DOHH2 (cell line): ENCODE data around the gene SAMD4A.

Experiments
- H3F3A ChIP-seq: fragments of 200-600 bp; sonication (generic), shearing (Covaris generic); 2 replicates; pipeline ENCODE4 v1.6.0; 2016; ENCODE audit warnings: antibody characterized with exemption, mild to moderate bottlenecking; ENCODE audit not compliant: control insufficient read depth, insufficient read depth
- H3K27ac ChIP-seq: fragments of 200-600 bp; sonication (generic); 2 replicates; pipeline ENCODE4 v1.5.1; 2014; ENCODE audit warnings: low read depth, mild to moderate bottlenecking, low read length, moderate library complexity
- H3K27me3 ChIP-seq: fragments of 200-600 bp; sonication (generic); 2 replicates; pipeline ENCODE4 v1.6.1; 2014; ENCODE audit warnings: mild to moderate bottlenecking, low read length, mixed read lengths; ENCODE audit not compliant: control insufficient read depth
- H3K36me3 ChIP-seq: fragments of 200-600 bp; sonication (generic); 2 replicates; pipeline ENCODE4 v1.6.1; 2014; ENCODE audit warnings: mild to moderate bottlenecking, low read length, moderate library complexity, mixed read lengths; ENCODE audit not compliant: control insufficient read depth
- H3K4me1 ChIP-seq: fragments of 200-600 bp; sonication (generic); 2 replicates; pipeline ENCODE4 v1.6.1; 2014; ENCODE audit warnings: mild to moderate bottlenecking, low read length, mixed read lengths; ENCODE audit not compliant: control insufficient read depth
- H3K4me2 ChIP-seq: fragments of 200-600 bp; sonication (generic); 2 replicates; pipeline ENCODE4 v1.6.0; 2014; ENCODE audit warnings: mild to moderate bottlenecking, low read length, moderate library complexity
- H3K4me3 ChIP-seq: fragments of 200-600 bp; sonication (generic); 2 replicates; pipeline ENCODE4 v1.5.1; 2014; ENCODE audit warnings: mild to moderate bottlenecking, low read length, mixed read lengths
- H3K79me2 ChIP-seq: fragments of 200-600 bp; sonication (generic); 2 replicates; pipeline ENCODE4 v1.6.1; 2014; ENCODE audit warnings: mild to moderate bottlenecking, low read length, mixed read lengths; ENCODE audit not compliant: control insufficient read depth
- H3K9me2 ChIP-seq: fragments of 200-600 bp; sonication (generic); replicated peaks from 2 replicates; pipeline ENCODE4 v1.6.1; 2014; ENCODE audit warnings: mild to moderate bottlenecking, low read length, mixed read lengths; ENCODE audit not compliant: control insufficient read depth
- H3K9me3 ChIP-seq: fragments of 200-600 bp; sonication (generic); 2 replicates; pipeline ENCODE4 v1.6.1; 2014; ENCODE audit warnings: antibody characterized with exemption, low read length, mixed read lengths; ENCODE audit not compliant: control insufficient read depth, insufficient read depth
- H4K20me1 ChIP-seq: fragments of 200-600 bp; sonication (generic); 2 replicates; pipeline ENCODE4 v1.6.0; 2014; ENCODE audit warnings: low read depth, mild to moderate bottlenecking, antibody characterized with exemption, low read length, moderate library complexity; ENCODE audit not compliant: control insufficient read depth, insufficient read depth
- EZH2phosphoT487 ChIP-seq: fragments of 200-600 bp; sonication (generic); IDR thresholded peaks from 2 replicates; pipeline ENCODE4 v1.6.1; 2017; ENCODE audit warnings: borderline replicate concordance, mild to moderate bottlenecking, antibody characterized with exemption, low read length, moderate library complexity, mixed read lengths
- TF ChIP-seq, protein P1 (sequence below): fragments of 200-600 bp; sonication (generic); IDR thresholded peaks from one replicate; pipeline ENCODE4 v1.5.1; 2014; ENCODE audit warnings: antibody characterized with exemption, mild to moderate bottlenecking, low read depth, low read length; ENCODE audit not compliant: poor library complexity, severe bottlenecking

Gene SAMD4A

DNA sequence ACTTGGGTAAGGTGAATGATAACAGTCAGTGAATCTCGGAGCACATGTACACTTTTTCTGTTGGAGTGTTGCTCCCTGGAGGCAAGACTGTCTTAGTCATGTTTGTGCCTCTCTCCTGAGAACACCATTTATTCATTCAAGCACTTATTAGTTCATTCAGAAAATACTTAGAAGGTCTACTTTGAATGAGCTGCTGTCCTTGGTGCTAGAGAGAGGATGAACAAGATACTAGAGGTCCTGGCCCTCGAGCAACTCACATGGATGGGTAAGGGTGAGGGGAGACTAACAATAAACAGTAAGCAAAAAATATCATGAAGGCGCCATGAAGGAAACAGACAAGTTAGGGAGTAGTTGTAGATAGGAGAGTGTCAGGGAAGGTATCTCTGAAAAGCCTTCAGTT, 17.1 kb upstream of the SAMD4A start:
- Histone ChIP-seq H3K79me2 (no peaks in the 10 kb centered on the region), H3K9me2 (no peaks in the 10 kb centered on the region), H4K20me1 (no peaks in the 10 kb centered on the region), H3K27me3 (no peaks in the 10 kb centered on the region), H3K4me3 (no peak overlapping the region), H3K36me3 (no peaks in the 10 kb centered on the region), H3F3A (no peaks in the 10 kb centered on the region), H3K4me1 (peaks cover 12% of the 10 kb centered on the region), H3K9me3 (no peaks in the 10 kb centered on the region), H3K4me2 (no peak overlapping the region), H3K27ac (no peak overlapping the region)
- TF ChIP-seq, protein P1, sequence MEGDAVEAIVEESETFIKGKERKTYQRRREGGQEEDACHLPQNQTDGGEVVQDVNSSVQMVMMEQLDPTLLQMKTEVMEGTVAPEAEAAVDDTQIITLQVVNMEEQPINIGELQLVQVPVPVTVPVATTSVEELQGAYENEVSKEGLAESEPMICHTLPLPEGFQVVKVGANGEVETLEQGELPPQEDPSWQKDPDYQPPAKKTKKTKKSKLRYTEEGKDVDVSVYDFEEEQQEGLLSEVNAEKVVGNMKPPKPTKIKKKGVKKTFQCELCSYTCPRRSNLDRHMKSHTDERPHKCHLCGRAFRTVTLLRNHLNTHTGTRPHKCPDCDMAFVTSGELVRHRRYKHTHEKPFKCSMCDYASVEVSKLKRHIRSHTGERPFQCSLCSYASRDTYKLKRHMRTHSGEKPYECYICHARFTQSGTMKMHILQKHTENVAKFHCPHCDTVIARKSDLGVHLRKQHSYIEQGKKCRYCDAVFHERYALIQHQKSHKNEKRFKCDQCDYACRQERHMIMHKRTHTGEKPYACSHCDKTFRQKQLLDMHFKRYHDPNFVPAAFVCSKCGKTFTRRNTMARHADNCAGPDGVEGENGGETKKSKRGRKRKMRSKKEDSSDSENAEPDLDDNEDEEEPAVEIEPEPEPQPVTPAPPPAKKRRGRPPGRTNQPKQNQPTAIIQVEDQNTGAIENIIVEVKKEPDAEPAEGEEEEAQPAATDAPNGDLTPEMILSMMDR: no peak
- TF ChIP-seq EZH2phosphoT487: no peak

DNA sequence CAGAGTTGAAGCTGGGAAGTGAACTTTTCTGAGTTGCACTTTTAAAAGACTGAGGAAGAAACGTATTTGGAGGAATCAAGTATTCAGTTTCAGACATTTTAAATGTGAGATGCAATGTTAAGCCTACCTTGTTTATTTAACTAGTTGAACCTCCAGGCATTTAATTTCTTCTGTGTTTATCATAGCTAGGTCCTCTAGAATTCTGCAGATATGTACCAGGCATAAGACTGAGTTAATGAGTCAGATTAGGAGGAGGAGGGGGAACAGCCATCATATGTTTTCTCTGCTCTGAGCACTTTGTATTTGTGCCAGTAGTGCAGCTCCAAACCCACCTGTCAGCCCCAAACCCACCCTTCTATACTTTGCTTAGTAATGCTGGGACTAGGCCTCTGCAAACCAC, 16.4 kb upstream of the SAMD4A start:
- H3K36me3 ChIP-seq: no peaks in the 10 kb centered on the region
- H3K9me3 ChIP-seq: no peaks in the 10 kb centered on the region
- no peaks in the 10 kb centered on the region for H4K20me1 ChIP-seq
- H3K27me3 ChIP-seq: no peaks in the 10 kb centered on the region
- no peak overlapping the region for H3K27ac ChIP-seq
- H3K4me1 ChIP-seq: peaks cover 12% of the 10 kb centered on the region
- no peak overlapping the region for H3K4me3 ChIP-seq
- TF ChIP-seq, protein P1: no peak
- TF ChIP-seq EZH2phosphoT487: no peak
- no peak overlapping the region for H3K4me2 ChIP-seq
- no peaks in the 10 kb centered on the region for H3K9me2 ChIP-seq
- no peaks in the 10 kb centered on the region for H3K79me2 ChIP-seq
- H3F3A ChIP-seq: no peaks in the 10 kb centered on the region

DNA sequence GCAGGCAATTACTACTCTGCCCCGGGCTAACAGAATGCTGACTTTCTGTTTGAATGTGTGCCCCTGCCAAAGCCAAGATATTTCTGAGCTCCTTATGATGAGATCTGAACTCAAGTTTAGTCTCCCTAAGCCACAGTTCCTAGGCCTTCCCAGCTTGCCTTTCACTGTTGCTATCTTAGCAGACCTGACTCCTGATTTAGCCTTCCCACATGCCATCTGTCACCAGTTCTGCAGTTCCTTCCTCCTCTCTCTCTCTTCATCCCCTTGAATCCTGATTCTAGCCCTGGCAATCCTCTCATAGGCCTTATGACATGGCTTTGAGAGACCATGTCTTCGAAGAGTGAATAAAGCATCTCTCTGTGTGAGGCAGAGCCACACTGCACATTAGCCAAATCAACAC, 12.5 kb upstream of the SAMD4A start:
- no peak for TF ChIP-seq EZH2phosphoT487
- TF ChIP-seq, protein P1: no peak
- Histone ChIP-seq H3K36me3 (no peaks in the 10 kb centered on the region), H3F3A (no peaks in the 10 kb centered on the region), H3K27ac (no peak overlapping the region), H3K4me3 (no peak overlapping the region), H3K4me1 (peaks cover 12% of the 10 kb centered on the region), H3K79me2 (no peaks in the 10 kb centered on the region), H3K9me3 (no peaks in the 10 kb centered on the region), H3K4me2 (no peak overlapping the region), H3K27me3 (no peaks in the 10 kb centered on the region), H3K9me2 (no peaks in the 10 kb centered on the region), H4K20me1 (no peaks in the 10 kb centered on the region)

DNA sequence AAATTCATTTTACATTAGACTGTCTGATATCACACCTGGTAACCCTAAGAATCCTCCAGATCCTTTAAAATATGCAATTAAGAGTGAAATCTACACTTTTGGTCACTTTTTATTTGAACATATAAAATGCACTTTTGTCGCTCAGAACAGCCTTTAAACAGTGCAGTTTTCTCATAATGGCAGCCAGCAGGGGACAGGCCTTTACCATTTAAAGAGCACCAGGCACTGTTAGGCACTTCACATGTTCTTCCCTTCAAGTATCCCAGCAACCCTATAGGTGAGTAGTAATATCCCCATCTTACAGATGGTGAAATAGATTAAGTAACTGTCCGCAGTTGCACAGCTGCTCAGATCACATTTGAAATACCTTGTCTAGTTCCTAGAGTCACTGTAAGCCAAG, 11.3 kb upstream of the SAMD4A start:
- no peaks in the 10 kb centered on the region for H3K27me3 ChIP-seq
- H3K79me2 ChIP-seq: no peaks in the 10 kb centered on the region
- no peak overlapping the region for H3K27ac ChIP-seq
- H3K9me2 ChIP-seq: no peaks in the 10 kb centered on the region
- peaks cover 5% of the 10 kb centered on the region for H3K4me1 ChIP-seq
- no peaks in the 10 kb centered on the region for H3K36me3 ChIP-seq
- no peaks in the 10 kb centered on the region for H3F3A ChIP-seq
- TF ChIP-seq, protein P1: no peak
- TF ChIP-seq EZH2phosphoT487: no peak
- no peaks in the 10 kb centered on the region for H4K20me1 ChIP-seq
- no peak overlapping the region for H3K4me3 ChIP-seq
- H3K9me3 ChIP-seq: no peaks in the 10 kb centered on the region
- no peak overlapping the region for H3K4me2 ChIP-seq
